Activated naive CD4-positive, alpha-beta T cell treated with anti-CD3 and anti-CD28 coated beads, Interleukin-2, amount 10 ng/mL, durations not matched to agents 7 days and 5 days (primary cell): ENCODE measurements around the gene LNPK.
"Not testable (repeated sequence)": the region's sequence is repeated elsewhere in the genome, so short reads cannot be mapped to it uniquely, and the experiment has no call there.

Experiments
- CTCF ChIA-PET: fragments of 350-600 bp; sonication (Branson Sonifier 250); formaldehyde crosslinking; loops from one replicate; lab custom pipeline; 2021; ENCODE audit warnings: antibody characterized with exemption; lab: Charles Lee
- DNase-seq: peaks from one replicate; pipeline ENCODE4 v3.0.0-alpha.2; 2020
- H3K27ac Mint-ChIP-seq: one replicate; pipeline ENCODE4 v1.8.0; 2021; ENCODE audit warnings: mild to moderate bottlenecking, moderate library complexity, mixed read lengths
- H3K27me3 Mint-ChIP-seq: one replicate; pipeline ENCODE4 v1.8.0; 2021; ENCODE audit warnings: mild to moderate bottlenecking, mixed read lengths
- H3K36me3 Mint-ChIP-seq: one replicate; pipeline ENCODE4 v1.8.0; 2021; ENCODE audit warnings: mixed read lengths
- H3K4me1 Mint-ChIP-seq: one replicate; pipeline ENCODE4 v1.8.0; 2021; ENCODE audit warnings: mixed read lengths
- H3K4me3 Mint-ChIP-seq: one replicate; pipeline ENCODE4 v1.8.0; 2021; ENCODE audit warnings: mild to moderate bottlenecking, moderate library complexity, mixed read lengths
- H3K9me3 Mint-ChIP-seq: one replicate; pipeline ENCODE4 v1.8.0; 2021; ENCODE audit warnings: mixed read lengths

The LNPK gene

DNA sequence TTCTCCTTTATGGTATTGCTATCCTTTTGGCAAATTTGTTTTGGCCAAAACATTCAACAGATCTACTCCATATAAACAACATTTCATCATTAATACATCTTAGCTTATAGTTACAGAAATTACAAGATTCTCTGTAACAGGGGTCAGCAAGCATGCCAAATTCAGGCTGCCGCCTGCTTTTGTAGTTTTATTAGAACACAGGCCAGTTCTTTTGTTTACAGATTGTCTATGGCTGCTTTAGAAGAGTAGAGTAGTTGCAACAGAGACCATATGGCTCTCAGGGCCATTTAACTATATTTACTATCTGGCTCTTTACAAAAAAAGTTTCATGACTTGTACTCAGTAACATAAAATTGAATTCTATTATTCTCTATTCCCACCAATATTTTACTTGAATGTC, 53.9 kb downstream of the LNPK start:
- Mint-ChIP-seq H3K4me3 (no peak overlapping the region), H3K4me1 (no peaks in the 10 kb centered on the region), H3K27me3 (no peaks in the 10 kb centered on the region), H3K9me3 (no peaks in the 10 kb centered on the region), H3K36me3 (peaks cover 26% of the 10 kb centered on the region), H3K27ac (no peak overlapping the region)
- CTCF ChIA-PET = interaction anchor here (0.9 kb wide), 1 partner anchor 9 kb away, joined by 3 read pairs; no protein-coding TSS in a partner anchor
- DNase-seq = no peak

DNA sequence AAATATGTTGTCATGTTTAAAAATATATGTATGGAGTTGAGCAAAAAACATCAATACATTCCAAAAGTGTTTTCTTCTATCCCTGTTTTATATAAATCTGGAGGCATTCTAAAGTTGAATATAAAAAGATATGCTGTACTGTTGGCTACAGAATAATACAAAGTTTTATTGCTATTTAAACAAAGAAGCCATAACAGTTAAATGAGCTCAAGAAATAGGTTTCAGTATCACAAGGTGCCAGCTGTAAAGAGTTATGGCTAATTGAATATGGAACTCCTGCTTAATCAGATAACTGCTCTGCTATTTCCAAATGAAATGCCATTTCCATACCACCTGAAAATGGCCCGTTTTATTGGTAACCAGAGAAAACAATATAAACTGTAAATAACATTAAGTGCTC, 55.0 kb downstream of the LNPK start:
- CTCF ChIA-PET = no interaction called here
- no peaks in the 10 kb centered on the region for H3K27me3 Mint-ChIP-seq
- H3K4me1 Mint-ChIP-seq = no peaks in the 10 kb centered on the region
- H3K27ac Mint-ChIP-seq = no peak overlapping the region
- no peak overlapping the region for H3K4me3 Mint-ChIP-seq
- peaks cover 23% of the 10 kb centered on the region for H3K36me3 Mint-ChIP-seq
- no peaks in the 10 kb centered on the region for H3K9me3 Mint-ChIP-seq
- DNase-seq = no peak

GRCh38 chr2:175941699-175942098, 60.4 kb downstream of the LNPK start:
- CTCF ChIA-PET = no interaction called here
- DNase-seq = no peak
- Mint-ChIP-seq H3K36me3 (peaks cover 30% of the 10 kb centered on the region), H3K27ac (no peak overlapping the region), H3K9me3 (no peaks in the 10 kb centered on the region), H3K4me3 (no peak overlapping the region), H3K27me3 (no peaks in the 10 kb centered on the region), H3K4me1 (peaks cover 4% of the 10 kb centered on the region)

GRCh38 chr2:175937216-175937615, 64.9 kb downstream of the LNPK start:
- H3K9me3 Mint-ChIP-seq = no peaks in the 10 kb centered on the region
- peaks cover 30% of the 10 kb centered on the region for H3K36me3 Mint-ChIP-seq
- DNase-seq = no peak
- H3K27ac Mint-ChIP-seq = no peak overlapping the region
- H3K27me3 Mint-ChIP-seq = no peaks in the 10 kb centered on the region
- CTCF ChIA-PET = no interaction called here
- H3K4me1 Mint-ChIP-seq = peaks cover 4% of the 10 kb centered on the region
- no peak overlapping the region for H3K4me3 Mint-ChIP-seq

DNA sequence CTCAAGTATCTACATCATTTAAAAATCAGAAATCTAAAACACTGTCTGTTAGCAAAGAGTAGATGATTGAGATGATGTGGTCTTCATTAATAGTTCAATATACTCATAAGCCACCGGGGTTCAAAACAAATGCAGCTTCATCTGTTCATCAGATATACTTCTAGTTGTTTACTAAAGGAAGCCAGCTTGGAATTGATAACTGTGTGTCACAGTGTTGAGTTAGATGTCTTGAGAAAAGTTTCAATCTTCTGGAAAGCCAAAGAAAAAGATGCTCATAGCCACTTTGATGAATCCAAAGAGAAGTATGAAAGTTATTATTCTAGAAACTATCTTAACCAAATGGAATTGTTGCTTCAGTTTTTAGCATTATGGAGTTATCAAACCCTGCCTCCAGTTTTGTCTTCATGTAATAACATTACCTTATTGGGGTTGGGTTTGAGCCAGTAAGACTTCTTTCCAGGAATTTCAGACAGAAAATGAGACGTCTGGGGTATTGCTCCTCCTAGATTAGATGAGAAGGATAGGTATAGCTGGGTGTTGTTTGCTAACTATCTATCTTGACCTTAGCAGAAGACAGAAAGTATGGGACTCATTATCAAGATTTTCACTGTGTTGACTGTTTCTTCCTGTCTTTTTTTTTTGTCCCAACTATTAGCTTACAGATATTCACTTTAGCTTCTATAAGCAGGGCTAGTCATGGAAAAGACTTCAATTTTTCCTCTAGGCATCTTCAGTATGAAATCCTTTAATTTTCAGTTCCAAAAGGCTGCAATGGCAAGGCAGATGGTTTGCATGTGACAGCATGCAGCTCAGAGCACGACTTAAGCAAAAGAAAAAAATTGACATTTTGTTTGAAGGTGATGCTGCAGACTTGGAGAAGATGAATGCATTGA, 66.5 kb downstream of the LNPK start:
- H3K4me3 Mint-ChIP-seq = no peak overlapping the region
- H3K9me3 Mint-ChIP-seq = no peaks in the 10 kb centered on the region
- no peaks in the 10 kb centered on the region for H3K27me3 Mint-ChIP-seq
- CTCF ChIA-PET = no interaction called here
- H3K27ac Mint-ChIP-seq = no peak overlapping the region
- peaks cover 28% of the 10 kb centered on the region for H3K36me3 Mint-ChIP-seq
- no peak for DNase-seq
- peaks cover 4% of the 10 kb centered on the region for H3K4me1 Mint-ChIP-seq

- no peak overlapping the region for H3K27ac Mint-ChIP-seq
- H3K4me1 Mint-ChIP-seq = peaks cover 4% of the 10 kb centered on the region
- CTCF ChIA-PET = no interaction called here
- no peaks in the 10 kb centered on the region for H3K27me3 Mint-ChIP-seq
- H3K36me3 Mint-ChIP-seq = peaks cover 24% of the 10 kb centered on the region
- DNase-seq = no peak
- no peak overlapping the region for H3K4me3 Mint-ChIP-seq
- H3K9me3 Mint-ChIP-seq = no peaks in the 10 kb centered on the region
These were observed 69.4 kb downstream of the LNPK start for GRCh38 chr2:175932675-175933074.

DNA sequence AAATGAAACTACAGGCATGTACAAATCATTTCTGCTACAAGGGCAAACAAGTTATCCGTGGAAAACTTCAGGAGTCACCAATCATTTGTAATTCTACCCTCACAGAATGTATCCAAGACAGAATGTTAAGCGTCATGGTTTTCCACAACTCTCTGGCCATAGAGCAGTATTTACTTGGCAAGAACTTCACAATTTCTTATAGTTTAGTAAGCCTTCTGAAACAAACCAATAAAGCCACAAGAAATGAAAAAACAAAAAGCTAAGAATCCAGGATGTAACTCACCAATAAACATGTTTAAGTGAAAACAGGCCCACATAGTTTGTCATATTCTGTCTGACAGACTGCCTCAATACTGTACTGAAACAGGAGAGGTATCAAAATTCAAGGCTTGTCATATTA, 70.3 kb downstream of the LNPK start:
- Mint-ChIP-seq H3K4me3 (no peak overlapping the region), H3K36me3 (peaks cover 22% of the 10 kb centered on the region), H3K9me3 (no peaks in the 10 kb centered on the region), H3K27me3 (no peaks in the 10 kb centered on the region), H3K27ac (no peak overlapping the region), H3K4me1 (no peaks in the 10 kb centered on the region)
- DNase-seq = no peak
- CTCF ChIA-PET = no interaction called here

DNA sequence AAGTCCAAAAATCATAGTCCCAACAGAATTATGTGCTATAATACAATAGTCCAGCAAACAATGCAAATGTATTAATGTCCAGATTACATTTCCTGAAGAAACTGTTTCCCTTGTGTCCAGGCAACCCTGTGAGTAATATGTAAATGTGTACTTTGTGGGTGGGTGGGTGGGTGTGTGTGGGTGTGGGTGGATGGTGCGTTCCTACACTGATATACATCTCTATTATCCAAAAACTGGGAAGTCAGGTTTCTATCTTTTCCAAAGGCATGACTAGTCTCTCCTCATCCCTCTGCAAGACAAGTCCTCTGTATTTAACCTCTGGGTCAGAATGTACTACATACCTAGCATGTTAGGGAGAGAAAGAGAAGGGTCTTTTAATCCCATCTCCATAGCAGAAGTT, 71.6 kb downstream of the LNPK start:
- no peak for DNase-seq
- CTCF ChIA-PET = no interaction called here
- Mint-ChIP-seq H3K4me1 (no peaks in the 10 kb centered on the region), H3K36me3 (peaks cover 21% of the 10 kb centered on the region), H3K9me3 (no peaks in the 10 kb centered on the region), H3K27me3 (no peaks in the 10 kb centered on the region), H3K4me3 (no peak overlapping the region), H3K27ac (no peak overlapping the region)

GRCh38 chr2:175929850-175930249, 72.2 kb downstream of the LNPK start:
- H3K36me3 Mint-ChIP-seq = peaks cover 20% of the 10 kb centered on the region
- no peaks in the 10 kb centered on the region for H3K27me3 Mint-ChIP-seq
- no peaks in the 10 kb centered on the region for H3K4me1 Mint-ChIP-seq
- no peak overlapping the region for H3K27ac Mint-ChIP-seq
- H3K4me3 Mint-ChIP-seq = no peak overlapping the region
- no peaks in the 10 kb centered on the region for H3K9me3 Mint-ChIP-seq
- no peak for DNase-seq
- CTCF ChIA-PET = no interaction called here

DNA sequence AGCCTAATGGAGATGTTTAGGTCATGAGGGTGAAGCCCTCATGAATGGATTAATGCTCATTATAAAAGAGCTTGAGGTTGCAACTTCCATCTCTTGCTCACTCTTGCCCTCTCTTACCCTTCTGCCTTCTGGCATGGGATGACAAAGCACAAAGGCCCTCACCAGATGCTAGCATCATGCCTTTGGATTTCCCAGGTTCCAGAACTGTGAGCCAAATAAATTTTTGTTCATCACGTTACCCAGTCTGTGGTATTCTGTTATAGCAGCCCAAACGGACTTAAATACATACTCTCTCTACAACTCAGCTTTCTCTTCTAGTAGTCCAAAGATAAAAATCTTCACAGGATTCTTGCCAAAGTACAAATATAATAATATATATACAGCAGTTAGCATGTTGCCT, 75.8 kb downstream of the LNPK start:
- no peaks in the 10 kb centered on the region for H3K9me3 Mint-ChIP-seq
- no peak overlapping the region for H3K4me3 Mint-ChIP-seq
- no peaks in the 10 kb centered on the region for H3K4me1 Mint-ChIP-seq
- peaks cover 15% of the 10 kb centered on the region for H3K36me3 Mint-ChIP-seq
- no peak for DNase-seq
- H3K27ac Mint-ChIP-seq = no peak overlapping the region
- CTCF ChIA-PET = no interaction called here
- H3K27me3 Mint-ChIP-seq = no peaks in the 10 kb centered on the region

GRCh38 chr2:175922160-175922559, 79.9 kb downstream of the LNPK start:
- no peak overlapping the region for H3K4me3 Mint-ChIP-seq
- no peak for DNase-seq
- no peak overlapping the region for H3K27ac Mint-ChIP-seq
- H3K27me3 Mint-ChIP-seq = no peaks in the 10 kb centered on the region
- H3K9me3 Mint-ChIP-seq = no peaks in the 10 kb centered on the region
- CTCF ChIA-PET = no interaction called here
- no peaks in the 10 kb centered on the region for H3K4me1 Mint-ChIP-seq
- H3K36me3 Mint-ChIP-seq = peaks cover 8% of the 10 kb centered on the region

- Mint-ChIP-seq H3K4me3 (no peak overlapping the region), H3K27ac (no peak overlapping the region), H3K27me3 (peaks cover 4% of the 10 kb centered on the region), H3K36me3 (no peaks in the 10 kb centered on the region), H3K4me1 (no peaks in the 10 kb centered on the region), H3K9me3 (no peaks in the 10 kb centered on the region)
- CTCF ChIA-PET = no interaction called here
- DNase-seq = no peak
These were observed 83.1 kb downstream of the LNPK start for GRCh38 chr2:175918935-175919334.

DNA sequence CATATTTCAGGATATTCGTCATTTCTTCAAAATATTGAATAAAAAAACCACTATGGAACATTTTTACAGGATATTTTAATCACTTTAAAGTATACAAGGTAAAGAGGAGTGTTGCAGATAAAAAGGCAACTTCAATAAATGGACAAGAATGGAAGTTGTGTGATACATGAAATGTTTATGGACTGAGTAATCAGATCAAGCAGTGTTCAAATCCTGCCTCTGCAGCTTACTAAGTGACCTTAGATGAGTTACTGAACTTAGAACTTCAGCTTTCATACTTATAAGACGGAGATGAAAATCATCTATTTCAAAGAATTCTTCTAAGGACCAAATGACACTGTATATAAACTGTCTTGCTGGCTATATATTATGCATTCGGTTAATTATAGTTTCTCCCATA, 87.2 kb downstream of the LNPK start:
- H3K36me3 Mint-ChIP-seq = no peaks in the 10 kb centered on the region
- peaks cover 15% of the 10 kb centered on the region for H3K27me3 Mint-ChIP-seq
- no peak for DNase-seq
- no peak overlapping the region for H3K27ac Mint-ChIP-seq
- no peaks in the 10 kb centered on the region for H3K9me3 Mint-ChIP-seq
- no peak overlapping the region for H3K4me3 Mint-ChIP-seq
- CTCF ChIA-PET = no interaction called here
- H3K4me1 Mint-ChIP-seq = no peaks in the 10 kb centered on the region

- H3K9me3 Mint-ChIP-seq, CTCF ChIA-PET, H3K36me3 Mint-ChIP-seq, H3K4me3 Mint-ChIP-seq, DNase-seq, H3K27ac Mint-ChIP-seq, H3K4me1 Mint-ChIP-seq: not testable (repeated sequence)
- H3K27me3 Mint-ChIP-seq = peaks cover 16% of the 10 kb centered on the region
These were observed 88.0 kb downstream of the LNPK start for GRCh38 chr2:175913849-175914743.

DNA sequence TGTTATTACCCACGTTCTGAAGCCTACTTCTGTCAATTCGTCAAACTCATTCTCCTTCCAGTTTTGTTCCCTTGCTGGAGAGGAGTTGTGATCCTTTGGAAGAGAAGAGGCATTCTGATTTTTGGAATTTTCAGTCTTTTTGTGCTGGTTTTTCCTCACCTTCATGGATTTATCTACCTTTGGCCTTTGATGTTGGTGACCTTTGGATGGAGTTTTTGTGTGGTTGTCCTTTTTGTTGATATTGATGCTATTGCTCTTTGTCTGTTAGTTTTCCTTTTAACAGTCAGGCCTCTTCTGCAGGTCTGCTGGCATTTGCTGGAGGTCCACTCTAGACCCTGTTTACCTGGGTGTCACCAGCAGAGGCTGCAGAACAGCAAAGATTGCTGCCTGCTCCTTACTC, 88.8 kb downstream of the LNPK start:
- H3K9me3 Mint-ChIP-seq, H3K36me3 Mint-ChIP-seq, CTCF ChIA-PET, H3K27ac Mint-ChIP-seq, H3K4me1 Mint-ChIP-seq, DNase-seq, H3K4me3 Mint-ChIP-seq: not testable (repeated sequence)
- H3K27me3 Mint-ChIP-seq = peaks cover 16% of the 10 kb centered on the region
